Right forelimb (tissue), 1 donor: ENCODE data around the gene INAFM2.
A peak's percentile ranks its signal among the peaks of the same experiment; 100 is the strongest.

ENCODE experiments used
- DNase-seq: peaks from one replicate; pipeline ENCODE4 v3.0.0-alpha.2; 2018

INAFM2 gene

DNA sequence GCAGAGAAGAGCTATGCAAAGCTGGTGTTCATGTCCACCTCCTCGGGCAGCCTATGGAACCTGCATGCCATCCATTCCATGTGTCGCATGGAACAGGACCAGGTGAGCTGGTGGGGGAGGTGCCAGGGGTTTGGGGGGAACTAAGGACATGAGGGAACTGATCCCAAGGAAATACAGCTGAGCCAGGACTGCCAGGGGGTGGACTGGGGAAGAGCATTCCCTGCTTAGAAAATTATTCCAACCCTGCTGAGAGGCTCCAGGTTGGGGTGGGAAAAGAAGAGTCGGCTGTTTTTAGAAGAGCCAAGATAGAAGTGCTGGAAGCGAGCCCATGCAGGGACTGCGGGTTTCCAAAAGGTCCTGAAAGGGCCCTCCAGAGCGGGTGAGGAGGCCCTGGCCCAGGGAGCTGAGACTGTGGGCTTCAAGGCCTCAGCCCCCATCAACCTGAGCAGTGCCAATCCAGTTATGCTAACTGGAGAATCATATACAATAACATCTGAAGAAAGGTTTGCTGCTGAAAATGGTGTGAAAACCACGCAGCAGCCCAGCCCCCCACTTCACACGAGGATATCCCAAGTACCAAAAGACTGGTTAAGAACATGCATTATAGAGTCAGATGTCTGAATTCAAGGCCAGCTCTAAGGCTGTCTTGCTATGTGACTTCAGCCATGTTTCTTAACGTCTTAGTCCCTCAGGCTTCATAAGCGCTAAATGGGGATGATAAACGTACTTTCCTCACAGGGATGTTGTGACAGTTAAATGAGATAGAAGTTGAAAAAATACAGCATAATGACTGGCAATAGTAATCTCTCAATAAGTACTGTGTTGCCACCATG is 42.3 kb downstream of the INAFM2 start:
- DNase-seq: no peak

DNA sequence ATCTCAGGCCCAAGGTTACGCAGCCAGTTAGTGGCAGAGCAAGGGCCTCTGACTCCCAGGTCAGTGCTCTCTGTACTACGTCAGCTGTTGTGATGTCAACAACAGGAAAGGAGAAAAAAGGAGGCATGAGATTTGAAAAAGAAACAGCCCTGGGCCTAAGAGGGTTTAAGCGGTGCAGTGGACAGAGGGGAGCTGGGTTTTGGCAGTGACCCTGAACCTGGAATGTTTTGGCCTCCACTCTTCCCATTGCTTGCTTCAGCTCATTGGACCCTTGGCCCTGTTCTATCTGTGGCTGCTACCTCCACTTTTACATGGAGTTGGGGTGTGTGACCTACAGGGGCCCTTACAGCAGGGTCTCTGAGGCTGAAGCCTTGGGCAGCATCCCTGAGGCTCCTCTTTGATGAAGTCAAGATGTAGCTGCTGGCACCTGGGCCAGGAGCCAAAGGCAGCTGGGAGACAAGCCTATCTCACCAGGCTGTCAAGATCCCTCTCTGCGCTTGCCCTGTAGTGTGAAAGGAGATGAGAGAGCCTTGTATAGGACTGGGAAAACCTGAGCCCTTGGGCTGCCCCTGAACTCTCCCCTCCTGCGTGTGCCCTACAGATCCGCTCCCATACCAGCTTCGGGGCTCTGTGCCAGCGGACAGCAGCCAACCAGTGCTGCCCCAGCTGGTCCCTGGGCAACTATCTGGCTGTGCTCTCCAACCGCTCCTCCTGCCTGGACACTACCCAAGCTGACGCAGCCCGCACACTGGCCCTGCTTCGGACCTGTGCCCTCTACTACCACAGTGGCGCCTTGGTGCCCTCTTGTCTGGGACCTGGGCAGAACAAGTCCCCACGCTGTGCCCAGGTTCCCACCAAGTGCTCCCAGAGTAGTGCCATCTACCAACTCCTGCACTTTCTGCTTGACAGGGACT is 43.2 kb downstream of the INAFM2 start:
- no peak for DNase-seq

DNA sequence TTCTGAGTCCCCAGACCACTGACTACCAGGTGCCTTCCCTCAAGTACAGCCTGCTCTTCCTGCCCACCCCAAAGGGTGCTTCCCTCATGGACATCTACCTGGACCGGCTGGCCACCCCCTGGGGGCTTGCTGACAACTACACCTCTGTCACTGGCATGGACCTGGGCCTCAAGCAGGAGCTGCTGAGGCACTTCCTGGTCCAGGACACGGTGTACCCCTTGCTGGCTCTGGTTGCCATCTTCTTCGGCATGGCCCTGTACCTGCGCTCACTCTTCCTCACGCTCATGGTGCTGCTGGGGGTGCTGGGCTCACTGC is 43.8 kb downstream of the INAFM2 start:
- no peak for DNase-seq

DNA sequence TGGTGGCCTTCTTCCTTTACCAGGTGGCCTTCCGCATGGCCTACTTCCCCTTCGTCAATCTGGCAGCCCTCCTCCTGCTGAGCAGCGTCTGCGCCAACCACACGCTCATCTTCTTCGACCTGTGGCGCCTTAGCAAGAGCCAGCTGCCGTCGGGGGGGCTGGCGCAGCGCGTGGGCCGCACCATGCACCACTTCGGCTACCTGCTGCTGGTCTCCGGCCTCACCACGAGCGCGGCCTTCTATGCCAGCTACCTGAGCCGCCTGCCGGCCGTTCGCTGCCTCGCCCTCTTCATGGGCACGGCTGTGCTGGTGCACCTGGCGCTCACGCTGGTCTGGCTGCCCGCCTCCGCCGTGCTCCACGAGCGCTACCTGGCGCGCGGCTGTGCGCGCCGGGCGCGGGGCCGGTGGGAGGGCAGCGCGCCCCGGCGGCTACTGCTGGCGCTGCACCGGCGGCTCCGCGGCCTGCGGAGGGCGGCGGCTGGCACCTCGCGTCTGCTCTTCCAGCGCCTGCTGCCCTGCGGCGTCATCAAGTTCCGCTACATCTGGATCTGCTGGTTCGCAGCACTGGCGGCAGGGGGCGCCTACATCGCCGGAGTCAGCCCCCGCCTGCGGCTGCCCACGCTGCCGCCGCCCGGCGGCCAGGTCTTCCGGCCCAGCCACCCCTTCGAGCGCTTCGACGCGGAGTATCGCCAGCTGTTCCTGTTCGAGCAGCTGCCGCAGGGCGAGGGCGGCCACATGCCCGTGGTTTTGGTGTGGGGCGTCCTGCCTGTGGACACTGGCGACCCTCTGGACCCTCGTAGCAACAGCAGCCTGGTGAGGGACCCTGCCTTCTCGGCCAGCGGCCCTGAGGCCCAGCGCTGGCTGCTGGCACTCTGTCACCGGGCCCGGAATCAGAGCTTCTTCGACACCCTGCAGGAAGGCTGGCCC is 44.5 kb downstream of the INAFM2 start:
- peak; percentile 83 for DNase-seq

DNA sequence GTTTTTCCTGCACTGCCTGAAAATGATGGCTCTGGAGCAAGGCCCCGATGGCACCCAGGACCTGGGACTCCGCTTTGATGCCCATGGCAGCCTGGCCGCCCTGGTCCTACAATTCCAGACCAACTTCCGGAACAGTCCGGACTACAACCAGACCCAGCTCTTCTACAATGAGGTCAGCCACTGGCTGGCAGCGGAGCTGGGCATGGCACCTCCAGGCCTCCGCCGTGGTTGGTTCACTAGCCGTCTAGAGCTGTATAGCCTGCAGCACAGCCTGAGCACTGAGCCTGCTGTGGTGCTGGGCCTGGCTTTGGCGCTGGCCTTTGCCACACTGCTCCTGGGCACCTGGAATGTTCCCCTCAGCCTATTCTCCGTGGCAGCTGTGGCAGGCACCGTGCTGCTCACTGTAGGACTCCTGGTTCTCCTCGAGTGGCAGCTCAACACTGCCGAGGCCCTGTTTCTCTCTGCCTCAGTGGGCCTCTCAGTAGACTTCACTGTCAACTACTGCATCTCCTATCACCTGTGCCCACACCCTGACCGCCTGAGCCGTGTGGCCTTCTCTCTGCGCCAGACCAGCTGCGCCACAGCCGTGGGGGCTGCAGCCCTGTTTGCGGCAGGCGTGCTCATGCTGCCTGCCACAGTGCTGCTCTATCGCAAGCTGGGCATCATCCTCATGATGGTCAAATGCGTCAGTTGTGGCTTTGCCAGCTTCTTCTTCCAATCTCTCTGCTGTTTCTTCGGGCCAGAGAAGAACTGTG is 45.4 kb downstream of the INAFM2 start:
- no peak for DNase-seq

DNA sequence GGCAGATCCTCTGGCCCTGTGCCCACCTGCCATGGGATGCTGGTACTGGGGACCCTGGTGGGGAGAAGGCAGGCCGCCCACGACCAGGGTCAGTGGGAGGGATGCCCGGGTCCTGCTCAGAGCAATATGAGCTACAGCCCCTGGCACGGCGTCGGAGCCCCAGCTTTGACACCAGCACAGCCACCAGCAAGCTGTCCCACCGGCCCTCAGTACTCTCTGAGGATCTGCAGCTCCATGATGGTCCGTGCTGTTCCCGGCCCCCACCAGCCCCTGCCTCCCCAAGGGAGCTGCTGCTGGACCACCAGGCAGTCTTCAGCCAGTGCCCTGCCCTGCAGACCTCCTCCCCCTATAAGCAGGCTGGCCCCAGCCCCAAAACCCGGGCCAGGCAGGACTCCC is 46.0 kb downstream of the INAFM2 start:
- no peak for DNase-seq

DNA sequence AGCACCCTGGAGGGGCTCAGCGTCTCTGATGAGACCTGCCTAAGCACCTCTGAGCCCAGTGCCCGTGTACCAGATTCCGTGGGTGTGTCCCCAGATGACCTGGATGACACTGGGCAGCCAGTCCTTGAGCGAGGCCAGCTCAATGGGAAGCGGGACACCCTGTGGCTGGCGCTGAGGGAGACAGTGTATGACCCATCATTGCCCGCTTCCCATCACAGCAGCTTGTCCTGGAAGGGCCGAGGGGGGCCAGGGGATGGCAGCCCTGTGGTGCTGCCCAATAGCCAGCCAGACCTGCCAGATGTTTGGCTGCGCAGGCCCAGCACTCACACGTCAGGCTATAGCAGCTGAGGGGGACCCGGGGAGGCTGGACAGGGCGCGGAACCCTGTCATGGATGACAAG is 46.5 kb downstream of the INAFM2 start:
- no peak for DNase-seq

DNA sequence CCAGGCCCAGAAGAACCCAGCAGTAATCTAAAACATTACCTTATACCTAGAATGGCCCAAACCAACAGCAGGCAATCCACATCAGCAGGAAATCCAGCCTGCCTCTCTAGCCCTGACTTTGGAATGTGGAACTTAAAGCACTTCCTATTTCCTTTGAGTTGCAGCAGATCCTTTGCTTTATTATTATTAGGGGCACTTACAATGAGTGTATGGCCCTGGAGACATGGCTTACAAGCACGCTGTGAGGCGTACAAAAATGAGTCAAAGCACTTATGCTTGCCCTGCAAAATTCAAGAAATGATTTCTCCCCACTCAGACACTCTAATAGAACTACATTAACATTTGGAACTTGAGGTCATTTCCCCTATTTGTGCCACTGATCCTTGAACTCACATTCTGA is 49.5 kb downstream of the INAFM2 start:
- no peak for DNase-seq
